ENCODE measurements around the gene PRSS53.

Gene PRSS53

DNA sequence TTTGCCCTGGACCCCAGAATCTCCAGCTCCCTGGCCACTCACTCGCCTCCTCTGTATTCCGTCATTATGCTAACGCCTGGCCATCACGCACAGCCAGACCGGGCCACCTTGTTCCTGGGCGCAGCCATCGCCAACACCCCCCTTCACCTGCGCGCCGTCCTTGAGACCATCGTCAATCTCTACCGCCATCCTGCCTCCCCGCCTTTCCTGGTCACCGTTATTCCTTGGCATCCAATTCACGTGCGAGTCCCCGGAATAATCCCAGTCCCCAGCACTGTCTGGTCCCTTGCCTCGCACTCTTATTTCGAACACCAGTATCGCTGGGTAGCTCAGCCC is 5.3 kb upstream of the PRSS53 start:
- H3K4me1 ChIP-seq (ENCODE audit: control insufficient read depth in 5 of 5, insufficient read depth in 5 of 5, low read length in 5 of 5), result peaks cover 0 to 24% (median 16%) of the 10 kb centered on the region in 5 donors
- H3K36me3 ChIP-seq (ENCODE audit: control insufficient read depth in 5 of 5, insufficient read depth in 5 of 5, low read length in 5 of 5), result peaks cover 0 to 16% (median 15%) of the 10 kb centered on the region in 5 donors
- no peaks in the 10 kb centered on the region for H3K27me3 ChIP-seq (ENCODE audit: control insufficient read depth in 5 of 5, insufficient read depth in 4 of 5, low read length in 5 of 5)
- peak overlapping the region in 4 of 5 donors; percentile 67 to 95 (median 84) for H3K9ac ChIP-seq (ENCODE audit: low read length in 5 of 5)
- H3K4me3 ChIP-seq (ENCODE audit: low read depth in 1 of 5, low read length in 5 of 5), result peak overlapping the region; percentile 84 to 97 (median 90)
- H3K9me3 ChIP-seq (ENCODE audit: control insufficient read depth in 5 of 5, low read length in 5 of 5), result no peaks in the 10 kb centered on the region
- peak overlapping the region; percentile 50 for H3K27ac ChIP-seq (ENCODE audit: low read depth, low read length)

DNA sequence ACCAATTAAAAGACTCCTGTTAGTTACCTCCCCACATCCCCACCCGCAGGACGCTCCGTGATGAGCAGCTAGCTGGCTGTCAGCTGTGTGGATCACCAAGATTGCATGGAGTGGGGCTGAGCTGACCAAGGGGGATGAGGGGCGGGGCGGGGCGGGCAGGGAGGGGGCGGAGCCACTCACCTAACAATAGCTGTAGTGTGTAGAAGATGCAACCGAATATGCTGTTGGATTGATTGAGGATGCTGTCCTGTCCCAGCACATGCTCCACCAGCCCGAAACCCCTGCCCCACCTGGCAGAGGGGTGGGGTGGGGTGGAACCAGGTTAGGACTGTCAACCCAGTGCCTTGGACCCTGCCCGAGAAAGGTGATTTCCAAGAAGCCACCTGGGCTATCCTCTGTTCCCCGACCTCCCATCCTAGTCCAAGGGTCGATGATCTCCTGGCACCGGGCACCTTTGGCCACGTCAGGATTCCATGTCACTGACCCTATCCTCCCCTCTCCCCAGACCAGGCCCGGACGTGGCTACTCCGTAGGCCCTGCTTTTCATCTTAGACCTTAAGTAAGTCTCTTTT is 4.5 kb upstream of the PRSS53 start:
- Histone ChIP-seq H3K9me3 (ENCODE audit: control insufficient read depth in 5 of 5, low read length in 5 of 5) (no peaks in the 10 kb centered on the region), H3K4me1 (ENCODE audit: control insufficient read depth in 5 of 5, insufficient read depth in 5 of 5, low read length in 5 of 5) (peaks cover 0 to 24% (median 16%) of the 10 kb centered on the region in 5 donors), H3K27me3 (ENCODE audit: control insufficient read depth in 5 of 5, insufficient read depth in 4 of 5, low read length in 5 of 5) (no peaks in the 10 kb centered on the region), H3K9ac (ENCODE audit: low read length in 5 of 5) (peak overlapping the region in 2 of 5 donors; percentile 80 to 87), H3K36me3 (ENCODE audit: control insufficient read depth in 5 of 5, insufficient read depth in 5 of 5, low read length in 5 of 5) (peaks cover 0 to 24% (median 17%) of the 10 kb centered on the region in 5 donors), H3K4me3 (ENCODE audit: low read depth in 1 of 5, low read length in 5 of 5) (peak overlapping the region in 2 of 5 donors; percentile 36), H3K27ac (ENCODE audit: low read depth, low read length) (no peak overlapping the region)

DNA sequence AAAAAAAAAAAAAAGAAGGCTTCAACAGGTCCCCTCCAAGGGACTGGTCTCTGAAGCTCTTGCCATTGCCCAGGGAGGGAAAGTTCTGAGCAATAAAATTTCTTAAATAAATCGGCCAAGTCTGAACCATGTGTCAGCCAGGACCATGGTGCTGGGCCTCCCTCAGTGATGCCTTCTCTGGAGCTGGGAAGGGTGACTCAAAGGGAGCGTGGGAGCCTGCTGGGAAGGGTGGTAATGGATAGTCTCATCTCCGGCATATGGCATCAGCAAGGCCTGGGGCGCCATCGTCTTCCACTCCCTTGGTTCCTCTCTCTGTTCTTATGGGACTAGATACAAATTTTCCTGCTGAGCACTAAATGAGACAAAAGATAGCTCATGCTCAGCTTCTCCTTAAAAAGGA is 3.6 kb upstream of the PRSS53 start:
- H3K4me1 ChIP-seq (ENCODE audit: control insufficient read depth in 5 of 5, insufficient read depth in 5 of 5, low read length in 5 of 5), result peaks cover 0 to 24% (median 16%) of the 10 kb centered on the region in 5 donors
- no peak overlapping the region for H3K9ac ChIP-seq (ENCODE audit: low read length in 5 of 5)
- H3K27ac ChIP-seq (ENCODE audit: low read depth, low read length), result no peak overlapping the region
- peaks cover 0 to 32% (median 19%) of the 10 kb centered on the region in 5 donors for H3K36me3 ChIP-seq (ENCODE audit: control insufficient read depth in 5 of 5, insufficient read depth in 5 of 5, low read length in 5 of 5)
- no peaks in the 10 kb centered on the region for H3K9me3 ChIP-seq (ENCODE audit: control insufficient read depth in 5 of 5, low read length in 5 of 5)
- H3K27me3 ChIP-seq (ENCODE audit: control insufficient read depth in 5 of 5, insufficient read depth in 4 of 5, low read length in 5 of 5), result no peaks in the 10 kb centered on the region
- H3K4me3 ChIP-seq (ENCODE audit: low read depth in 1 of 5, low read length in 5 of 5), result no peak overlapping the region

DNA sequence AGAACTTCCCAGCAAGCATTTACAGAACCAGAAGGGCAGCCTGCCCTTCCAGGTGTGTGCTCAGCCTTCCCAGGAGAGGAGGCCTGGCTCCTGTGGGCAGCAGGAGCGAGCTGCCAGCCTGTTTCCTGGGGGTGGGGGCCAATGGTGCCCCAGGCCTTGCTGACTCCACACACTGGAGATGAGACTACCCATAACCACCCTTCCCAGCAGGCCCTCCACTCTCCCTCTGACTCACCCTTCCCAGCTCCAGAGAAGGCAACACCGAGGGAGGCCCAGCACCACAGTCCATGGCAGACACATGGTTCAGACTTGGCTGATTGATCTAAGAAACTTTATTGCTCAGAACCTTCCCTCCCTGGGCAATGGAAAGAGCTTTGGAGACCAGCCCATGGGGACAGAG is 1.8 kb upstream of the PRSS53 start:
- H3K27ac ChIP-seq (ENCODE audit: low read depth, low read length), result no peak overlapping the region
- H3K4me3 ChIP-seq (ENCODE audit: low read depth in 1 of 5, low read length in 5 of 5), result no peak overlapping the region
- peaks cover 0 to 48% (median 30%) of the 10 kb centered on the region in 5 donors for H3K36me3 ChIP-seq (ENCODE audit: control insufficient read depth in 5 of 5, insufficient read depth in 5 of 5, low read length in 5 of 5)
- no peaks in the 10 kb centered on the region for H3K27me3 ChIP-seq (ENCODE audit: control insufficient read depth in 5 of 5, insufficient read depth in 4 of 5, low read length in 5 of 5)
- peaks cover 0 to 21% (median 14%) of the 10 kb centered on the region in 5 donors for H3K4me1 ChIP-seq (ENCODE audit: control insufficient read depth in 5 of 5, insufficient read depth in 5 of 5, low read length in 5 of 5)
- no peaks in the 10 kb centered on the region for H3K9me3 ChIP-seq (ENCODE audit: control insufficient read depth in 5 of 5, low read length in 5 of 5)
- H3K9ac ChIP-seq (ENCODE audit: low read length in 5 of 5), result no peak overlapping the region

DNA sequence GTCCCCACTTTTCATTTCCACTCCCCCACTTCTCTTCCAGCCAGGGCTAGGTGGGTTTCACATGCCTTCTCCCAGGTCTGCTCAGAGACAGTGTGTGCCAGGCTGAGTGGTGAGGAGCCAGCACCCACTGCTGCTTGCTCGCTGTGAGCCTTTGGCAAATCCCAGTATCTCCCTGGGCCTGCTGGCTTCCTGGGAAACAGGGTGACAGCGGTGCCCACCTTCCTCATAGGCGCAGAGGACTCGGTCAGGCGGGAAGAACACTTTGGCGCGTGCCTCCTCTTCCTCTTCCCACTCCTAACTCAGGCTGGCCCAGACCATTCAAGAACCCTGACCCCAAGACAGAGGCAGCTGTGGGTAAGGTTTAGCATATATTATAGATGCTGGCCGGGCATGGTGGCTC is 456 bp upstream of the PRSS53 start:
- Histone ChIP-seq H3K36me3 (ENCODE audit: control insufficient read depth in 5 of 5, insufficient read depth in 5 of 5, low read length in 5 of 5) (peaks cover 0 to 61% (median 43%) of the 10 kb centered on the region in 5 donors), H3K27me3 (ENCODE audit: control insufficient read depth in 5 of 5, insufficient read depth in 4 of 5, low read length in 5 of 5) (no peaks in the 10 kb centered on the region), H3K4me1 (ENCODE audit: control insufficient read depth in 5 of 5, insufficient read depth in 5 of 5, low read length in 5 of 5) (peaks cover 0 to 11% (median 11%) of the 10 kb centered on the region in 5 donors), H3K9me3 (ENCODE audit: control insufficient read depth in 5 of 5, low read length in 5 of 5) (no peaks in the 10 kb centered on the region), H3K4me3 (ENCODE audit: low read depth in 1 of 5, low read length in 5 of 5) (no peak overlapping the region), H3K27ac (ENCODE audit: low read depth, low read length) (no peak overlapping the region), H3K9ac (ENCODE audit: low read length in 5 of 5) (no peak overlapping the region)

DNA sequence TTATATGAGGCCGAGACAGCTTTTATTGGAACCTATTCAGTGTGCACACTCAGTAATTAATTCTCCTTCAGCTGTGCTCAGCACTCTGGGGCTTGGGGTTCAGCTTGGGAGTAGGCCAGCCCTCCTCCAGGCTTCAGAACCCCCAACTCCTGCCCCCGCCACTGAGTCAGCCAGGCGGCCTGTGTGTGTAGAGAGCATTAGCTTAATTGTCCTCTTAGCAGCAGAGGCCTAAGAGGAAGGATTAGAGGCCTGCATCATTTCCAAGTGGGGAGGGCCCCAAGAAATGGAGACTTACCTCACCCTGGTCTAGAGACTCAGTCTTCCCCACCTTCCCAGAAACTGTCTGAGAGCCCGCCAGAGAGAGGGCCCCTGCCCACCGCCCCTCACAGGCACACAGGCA is 772 bp downstream of the PRSS53 start:
- no peak overlapping the region for H3K9ac ChIP-seq (ENCODE audit: low read length in 5 of 5)
- H3K4me1 ChIP-seq (ENCODE audit: control insufficient read depth in 5 of 5, insufficient read depth in 5 of 5, low read length in 5 of 5), result no peaks in the 10 kb centered on the region
- H3K4me3 ChIP-seq (ENCODE audit: low read depth in 1 of 5, low read length in 5 of 5), result no peak overlapping the region
- H3K27me3 ChIP-seq (ENCODE audit: control insufficient read depth in 5 of 5, insufficient read depth in 4 of 5, low read length in 5 of 5), result no peaks in the 10 kb centered on the region
- no peaks in the 10 kb centered on the region for H3K9me3 ChIP-seq (ENCODE audit: control insufficient read depth in 5 of 5, low read length in 5 of 5)
- H3K36me3 ChIP-seq (ENCODE audit: control insufficient read depth in 5 of 5, insufficient read depth in 5 of 5, low read length in 5 of 5), result peaks cover 0 to 73% (median 53%) of the 10 kb centered on the region in 5 donors
- H3K27ac ChIP-seq (ENCODE audit: low read depth, low read length), result no peak overlapping the region

DNA sequence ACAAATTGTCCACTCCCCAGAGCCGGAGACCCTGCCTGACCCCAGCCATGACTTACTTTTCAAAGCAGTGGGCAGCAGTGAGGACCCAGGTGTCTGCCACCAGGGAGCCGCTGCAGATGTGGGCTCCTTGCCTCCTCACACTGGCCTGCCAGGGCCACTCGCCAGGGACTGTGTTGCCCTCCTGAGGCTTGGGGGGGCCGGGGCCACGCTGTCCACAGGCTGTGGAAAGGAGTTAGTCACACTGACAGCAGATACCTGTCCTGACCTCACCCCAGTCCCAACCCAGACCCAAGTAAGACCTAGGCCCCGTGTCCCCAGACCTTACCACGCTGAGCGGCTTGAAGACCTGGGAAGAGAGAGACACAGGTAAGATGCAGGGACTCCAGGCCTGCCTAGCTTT is 1.3 kb downstream of the PRSS53 start:
- no peaks in the 10 kb centered on the region for H3K9me3 ChIP-seq (ENCODE audit: control insufficient read depth in 5 of 5, low read length in 5 of 5)
- H3K27ac ChIP-seq (ENCODE audit: low read depth, low read length), result no peak overlapping the region
- no peak overlapping the region for H3K9ac ChIP-seq (ENCODE audit: low read length in 5 of 5)
- H3K27me3 ChIP-seq (ENCODE audit: control insufficient read depth in 5 of 5, insufficient read depth in 4 of 5, low read length in 5 of 5), result no peaks in the 10 kb centered on the region
- peaks cover 0 to 77% (median 56%) of the 10 kb centered on the region in 5 donors for H3K36me3 ChIP-seq (ENCODE audit: control insufficient read depth in 5 of 5, insufficient read depth in 5 of 5, low read length in 5 of 5)
- no peak overlapping the region for H3K4me3 ChIP-seq (ENCODE audit: low read depth in 1 of 5, low read length in 5 of 5)
- H3K4me1 ChIP-seq (ENCODE audit: control insufficient read depth in 5 of 5, insufficient read depth in 5 of 5, low read length in 5 of 5), result peaks cover 0 to 3% (median 0%) of the 10 kb centered on the region in 5 donors

DNA sequence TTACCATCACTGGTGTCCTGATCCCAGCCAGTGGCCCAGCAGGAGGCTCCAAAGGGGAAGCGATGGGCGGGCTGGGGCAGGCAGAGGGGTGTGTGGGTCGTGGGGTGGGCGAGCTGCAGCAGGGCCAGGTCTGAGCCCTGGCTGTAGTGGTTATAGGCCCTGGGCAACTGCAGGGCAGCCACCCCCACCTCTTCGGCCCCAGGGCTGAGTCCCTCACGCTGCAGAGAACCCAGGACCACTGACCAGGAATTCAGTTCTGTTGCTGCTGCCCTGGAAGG is 2.2 kb downstream of the PRSS53 start:
- Histone ChIP-seq H3K9me3 (ENCODE audit: control insufficient read depth in 5 of 5, low read length in 5 of 5) (no peaks in the 10 kb centered on the region), H3K4me1 (ENCODE audit: control insufficient read depth in 5 of 5, insufficient read depth in 5 of 5, low read length in 5 of 5) (peaks cover 2 to 12% (median 9%) of the 10 kb centered on the region in 5 donors), H3K27ac (ENCODE audit: low read depth, low read length) (no peak overlapping the region), H3K36me3 (ENCODE audit: control insufficient read depth in 5 of 5, insufficient read depth in 5 of 5, low read length in 5 of 5) (peaks cover 0 to 80% (median 62%) of the 10 kb centered on the region in 5 donors), H3K27me3 (ENCODE audit: control insufficient read depth in 5 of 5, insufficient read depth in 4 of 5, low read length in 5 of 5) (no peaks in the 10 kb centered on the region), H3K4me3 (ENCODE audit: low read depth in 1 of 5, low read length in 5 of 5) (no peak overlapping the region), H3K9ac (ENCODE audit: low read length in 5 of 5) (no peak overlapping the region)

DNA sequence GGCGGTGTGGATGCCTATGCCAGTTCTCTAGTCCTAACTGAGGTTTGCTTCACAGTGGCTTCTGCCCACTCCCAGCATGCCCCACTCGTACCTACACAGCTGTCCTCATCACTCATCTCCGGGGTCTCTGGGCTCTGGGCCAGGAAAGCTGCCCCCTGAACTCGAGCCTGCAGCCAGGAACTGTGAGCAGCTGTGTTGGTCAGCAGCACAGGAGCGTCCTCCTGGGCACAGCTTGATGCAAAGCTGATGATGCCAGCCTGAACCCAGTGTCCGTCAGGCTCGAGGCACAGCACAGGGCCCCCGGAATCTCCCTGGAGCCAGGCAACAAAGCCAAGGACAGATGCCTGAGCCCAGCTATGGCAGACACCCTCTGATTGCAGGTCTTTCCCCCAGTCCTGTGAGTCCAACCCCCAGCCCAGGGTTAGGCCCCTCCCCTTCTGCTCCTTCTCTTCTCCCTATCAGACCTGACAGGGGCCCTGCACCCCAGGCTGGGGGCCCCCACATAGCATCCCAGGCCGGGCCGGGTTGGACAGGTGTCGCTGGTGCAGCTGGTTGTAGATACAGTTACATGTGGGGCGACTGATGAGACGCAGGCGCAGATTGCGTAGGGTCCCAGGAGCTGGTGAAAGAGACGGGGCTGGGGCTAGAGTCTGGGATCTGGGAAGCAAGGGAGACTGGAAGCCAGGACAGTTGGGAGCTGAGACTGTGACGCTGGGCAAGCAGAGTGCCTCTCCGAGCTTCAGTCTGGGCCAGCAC is 2.7 kb downstream of the PRSS53 start:
- Histone ChIP-seq H3K9me3 (ENCODE audit: control insufficient read depth in 5 of 5, low read length in 5 of 5) (no peaks in the 10 kb centered on the region), H3K36me3 (ENCODE audit: control insufficient read depth in 5 of 5, insufficient read depth in 5 of 5, low read length in 5 of 5) (peaks cover 0 to 80% (median 63%) of the 10 kb centered on the region in 5 donors), H3K9ac (ENCODE audit: low read length in 5 of 5) (no peak overlapping the region)

DNA sequence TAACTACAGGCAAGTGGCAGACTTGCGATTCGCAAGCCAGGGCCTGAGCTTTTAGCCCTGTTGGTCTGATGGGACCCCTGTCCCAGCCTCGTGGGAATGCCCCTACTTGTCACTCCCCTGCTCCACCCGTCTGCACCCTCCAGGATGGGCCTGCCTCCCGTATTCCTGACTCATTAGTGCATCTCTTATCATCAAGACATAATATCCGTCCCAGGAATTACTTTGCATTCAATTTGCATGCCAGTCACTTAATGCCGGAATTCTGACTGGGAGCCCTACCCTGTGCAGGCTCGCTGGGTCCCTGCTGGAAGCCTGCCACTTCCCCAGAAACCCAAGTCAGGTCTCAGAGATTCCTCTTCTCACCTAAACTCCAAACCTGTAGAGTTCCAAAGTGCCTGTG is 3.3 kb downstream of the PRSS53 start:
- Histone ChIP-seq H3K4me3 (ENCODE audit: low read depth in 1 of 5, low read length in 5 of 5) (no peak overlapping the region), H3K27ac (ENCODE audit: low read depth, low read length) (no peak overlapping the region), H3K9ac (ENCODE audit: low read length in 5 of 5) (no peak overlapping the region)

More for the DNA sequence above, 2.7 kb downstream of the PRSS53 start:
- H3K4me3 ChIP-seq (ENCODE audit: low read depth in 1 of 5, low read length in 5 of 5), result no peak overlapping the region
- H3K27ac ChIP-seq (ENCODE audit: low read depth, low read length), result no peak overlapping the region
- no peaks in the 10 kb centered on the region for H3K27me3 ChIP-seq (ENCODE audit: control insufficient read depth in 5 of 5, insufficient read depth in 4 of 5, low read length in 5 of 5)
- peaks cover 2 to 13% (median 10%) of the 10 kb centered on the region in 5 donors for H3K4me1 ChIP-seq (ENCODE audit: control insufficient read depth in 5 of 5, insufficient read depth in 5 of 5, low read length in 5 of 5)

More for the DNA sequence above, 3.3 kb downstream of the PRSS53 start:
- H3K9me3 ChIP-seq (ENCODE audit: control insufficient read depth in 5 of 5, low read length in 5 of 5), result no peaks in the 10 kb centered on the region
- no peaks in the 10 kb centered on the region for H3K27me3 ChIP-seq (ENCODE audit: control insufficient read depth in 5 of 5, insufficient read depth in 4 of 5, low read length in 5 of 5)
- H3K36me3 ChIP-seq (ENCODE audit: control insufficient read depth in 5 of 5, insufficient read depth in 5 of 5, low read length in 5 of 5), result peaks cover 0 to 80% (median 63%) of the 10 kb centered on the region in 5 donors
- peaks cover 2 to 13% (median 10%) of the 10 kb centered on the region in 5 donors for H3K4me1 ChIP-seq (ENCODE audit: control insufficient read depth in 5 of 5, insufficient read depth in 5 of 5, low read length in 5 of 5)

All from subcutaneous abdominal adipose tissue (tissue), 5 donors.